ENCODE data around the gene MBD3L1.

The MBD3L1 gene

GRCh38 chr19:8832132-8833021 lies at the start of gene MBD3L1, which contains the start of gene ZNF558:
Gene MBD3L1 (plus strand): TSS chr19:8832377. CDS start chr19:8842679, 10,302 bp downstream.
Gene ZNF558 (minus strand): TSS chr19:8832304. CDS start chr19:8822659, 9,645 bp downstream.
- Histone ChIP-seq H3K4me3 (ENCODE audit: insufficient read length, low read depth) (peak within 1 kb of the TSS; percentile 90), H3K27me3 (ENCODE audit: insufficient read depth, insufficient read length) (no peaks in the 10 kb centered on the region), H3K36me3 (ENCODE audit: insufficient read depth, insufficient read length, low read length) (peaks cover 24% of the 10 kb centered on the region), H3K9ac (ENCODE audit: insufficient read length, low read depth) (peak within 1 kb of the TSS; percentile 91), H3K9me3 (ENCODE audit: insufficient read depth, low read length) (no peaks in the 10 kb centered on the region), H3K4me1 (ENCODE audit: insufficient read depth, insufficient read length) (peaks cover 2% of the 10 kb centered on the region)
- no peak for TF ChIP-seq YY1 (IDR thresholded peaks at IDR 0.05; ENCODE audit: insufficient read depth, insufficient read length)
- no peak for TF ChIP-seq SUZ12 (IDR thresholded peaks at IDR 0.05; ENCODE audit: extremely low read depth, insufficient read depth, insufficient read length)
- peak; percentile 97 for DNase-seq (ENCODE audit: low read depth, low spot score)

DNA sequence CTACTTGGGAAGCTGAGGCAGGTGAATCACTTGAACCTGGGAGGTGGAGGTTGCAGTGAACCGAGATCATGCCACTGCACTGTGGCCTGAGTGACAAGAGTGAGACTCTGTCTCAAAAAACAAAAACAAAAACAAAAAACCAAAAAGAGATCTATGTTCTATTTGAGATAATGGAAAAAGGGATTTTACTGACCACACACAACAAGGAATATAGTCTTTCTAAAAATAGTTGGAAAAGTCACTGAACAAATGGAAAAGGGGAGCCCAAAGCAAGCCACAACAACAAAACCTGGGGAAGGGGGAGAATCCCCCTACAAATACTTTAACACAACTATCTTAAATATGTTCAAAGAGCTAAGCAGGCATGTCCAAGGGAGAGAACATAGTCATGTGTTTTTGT lies 37.4 kb upstream of the MBD3L1 start:
- Histone ChIP-seq H3K9ac (ENCODE audit: insufficient read length, low read depth) (no peak overlapping the region), H3K4me1 (ENCODE audit: insufficient read depth, insufficient read length) (no peaks in the 10 kb centered on the region), H3K9me3 (ENCODE audit: insufficient read depth, low read length) (peaks cover 13% of the 10 kb centered on the region; the same call in 1 of the 2 replicates), H3K27me3 (ENCODE audit: insufficient read depth, insufficient read length) (no peaks in the 10 kb centered on the region), H3K36me3 (ENCODE audit: insufficient read depth, insufficient read length, low read length) (no peaks in the 10 kb centered on the region), H3K4me3 (ENCODE audit: insufficient read length, low read depth) (no peak overlapping the region)
- TF ChIP-seq ZNF274 (IDR thresholded peaks at IDR 0.05; ENCODE audit: low read depth, low read length) (no peak), YY1 (IDR thresholded peaks at IDR 0.05; ENCODE audit: insufficient read depth, insufficient read length) (no peak), SUZ12 (IDR thresholded peaks at IDR 0.05; ENCODE audit: extremely low read depth, insufficient read depth, insufficient read length) (no peak)
- no peak for DNase-seq (ENCODE audit: low read depth, low spot score)

- H3K27me3 ChIP-seq (ENCODE audit: insufficient read depth, insufficient read length), result no peaks in the 10 kb centered on the region
- DNase-seq (ENCODE audit: low read depth, low spot score), result no peak
Observed at GRCh38 chr19:8806661-8807060, 25.5 kb upstream of the MBD3L1 start.

GRCh38 chr19:8811315-8812172 lies 20.6 kb upstream of the MBD3L1 start:
- DNase-seq (ENCODE audit: low read depth, low spot score), result no peak
- Histone ChIP-seq H3K27me3 (ENCODE audit: insufficient read depth, insufficient read length) (no peaks in the 10 kb centered on the region), H3K4me3 (ENCODE audit: insufficient read length, low read depth) (no peak overlapping the region), H3K36me3 (ENCODE audit: insufficient read depth, insufficient read length, low read length) (peaks cover 64% of the 10 kb centered on the region), H3K4me1 (ENCODE audit: insufficient read depth, insufficient read length) (no peaks in the 10 kb centered on the region), H3K9ac (ENCODE audit: insufficient read length, low read depth) (no peak overlapping the region), H3K9me3 (ENCODE audit: insufficient read depth, low read length) (peaks cover 100% of the 10 kb centered on the region)
- TF ChIP-seq SUZ12 (IDR thresholded peaks at IDR 0.05; ENCODE audit: extremely low read depth, insufficient read depth, insufficient read length) (no peak), YY1 (IDR thresholded peaks at IDR 0.05; ENCODE audit: insufficient read depth, insufficient read length) (no peak), ZNF274 (IDR thresholded peaks at IDR 0.05; ENCODE audit: low read depth, low read length) (peak; percentile 98)

More at GRCh38 chr19:8806661-8807060, 25.5 kb upstream of the MBD3L1 start:
- H3K4me3 ChIP-seq (ENCODE audit: insufficient read length, low read depth), result no peak overlapping the region
- TF ChIP-seq YY1 (IDR thresholded peaks at IDR 0.05; ENCODE audit: insufficient read depth, insufficient read length) (no peak), ZNF274 (IDR thresholded peaks at IDR 0.05; ENCODE audit: low read depth, low read length) (no peak), SUZ12 (IDR thresholded peaks at IDR 0.05; ENCODE audit: extremely low read depth, insufficient read depth, insufficient read length) (no peak)
- H3K9me3 ChIP-seq (ENCODE audit: insufficient read depth, low read length), result peaks cover 100% of the 10 kb centered on the region
- no peaks in the 10 kb centered on the region for H3K4me1 ChIP-seq (ENCODE audit: insufficient read depth, insufficient read length)
- H3K36me3 ChIP-seq (ENCODE audit: insufficient read depth, insufficient read length, low read length), result peaks cover 48% of the 10 kb centered on the region
- no peak overlapping the region for H3K9ac ChIP-seq (ENCODE audit: insufficient read length, low read depth)

- H3K36me3 ChIP-seq (ENCODE audit: insufficient read depth, insufficient read length, low read length), result peaks cover 64% of the 10 kb centered on the region
- DNase-seq (ENCODE audit: low read depth, low spot score), result no peak
- no peak overlapping the region for H3K9ac ChIP-seq (ENCODE audit: insufficient read length, low read depth)
- H3K4me3 ChIP-seq (ENCODE audit: insufficient read length, low read depth), result no peak overlapping the region
- TF ChIP-seq YY1 (IDR thresholded peaks at IDR 0.05; ENCODE audit: insufficient read depth, insufficient read length) (no peak), SUZ12 (IDR thresholded peaks at IDR 0.05; ENCODE audit: extremely low read depth, insufficient read depth, insufficient read length) (no peak), ZNF274 (IDR thresholded peaks at IDR 0.05; ENCODE audit: low read depth, low read length) (no peak)
- H3K4me1 ChIP-seq (ENCODE audit: insufficient read depth, insufficient read length), result no peaks in the 10 kb centered on the region
- peaks cover 98% of the 10 kb centered on the region for H3K9me3 ChIP-seq (ENCODE audit: insufficient read depth, low read length)
- H3K27me3 ChIP-seq (ENCODE audit: insufficient read depth, insufficient read length), result no peaks in the 10 kb centered on the region
Observed at GRCh38 chr19:8814176-8814575, 18.0 kb upstream of the MBD3L1 start.

GRCh38 chr19:8815780-8816179 lies 16.4 kb upstream of the MBD3L1 start:
- Histone ChIP-seq H3K27me3 (ENCODE audit: insufficient read depth, insufficient read length) (no peaks in the 10 kb centered on the region), H3K4me3 (ENCODE audit: insufficient read length, low read depth) (no peak overlapping the region), H3K9ac (ENCODE audit: insufficient read length, low read depth) (no peak overlapping the region), H3K9me3 (ENCODE audit: insufficient read depth, low read length) (peaks cover 88% of the 10 kb centered on the region), H3K36me3 (ENCODE audit: insufficient read depth, insufficient read length, low read length) (peaks cover 63% of the 10 kb centered on the region), H3K4me1 (ENCODE audit: insufficient read depth, insufficient read length) (no peaks in the 10 kb centered on the region)
- no peak for TF ChIP-seq SUZ12 (IDR thresholded peaks at IDR 0.05; ENCODE audit: extremely low read depth, insufficient read depth, insufficient read length)
- TF ChIP-seq ZNF274 (IDR thresholded peaks at IDR 0.05; ENCODE audit: low read depth, low read length), result no peak
- TF ChIP-seq YY1 (IDR thresholded peaks at IDR 0.05; ENCODE audit: insufficient read depth, insufficient read length), result no peak
- DNase-seq (ENCODE audit: low read depth, low spot score), result no peak

Measured in NT2/D1 (cell line).